BE2C (cell line): Measurements from ENCODE around the gene SERPINA3.

Experiments
- DNase-seq: peaks from one replicate; pipeline ENCODE4 v3.0.0-alpha.2; 2020
- H3K27me3 ChIP-seq: fragments of 250-450 bp; sonication (Bioruptor Pico); 2 replicates; pipeline ENCODE4 v1.5.1; 2020; ENCODE audit warnings: mild to moderate bottlenecking
- H3K36me3 ChIP-seq: fragments of 250-450 bp; sonication (Bioruptor Pico); 2 replicates; pipeline ENCODE4 v1.5.1; 2020; ENCODE audit warnings: mild to moderate bottlenecking
- H3K4me1 ChIP-seq: fragments of 250-450 bp; sonication (Bioruptor Pico); 2 replicates; pipeline ENCODE4 v1.5.1; 2020
- H3K4me3 ChIP-seq: 2 replicates; pipeline ENCODE4 v1.5.1; 2011; ENCODE audit warnings: low read depth, low read length
- H3K9me3 ChIP-seq: fragments of 250-450 bp; sonication (Bioruptor Pico); 2 replicates; pipeline ENCODE4 v1.5.1; 2020
- CTCF ChIP-seq: IDR thresholded peaks from 2 replicates; pipeline ENCODE4 v1.5.1; 2012; ENCODE audit warnings: mild to moderate bottlenecking, low read depth, low read length

SERPINA3 gene

GRCh38 chr14:94619297-94619696 lies 7.1 kb downstream of the SERPINA3 start:
- Histone ChIP-seq H3K4me1 (no peaks in the 10 kb centered on the region), H3K36me3 (no peaks in the 10 kb centered on the region), H3K9me3 (no peaks in the 10 kb centered on the region), H3K4me3 (no peak overlapping the region), H3K27me3 (no peaks in the 10 kb centered on the region)
- no peak for DNase-seq
- TF ChIP-seq CTCF, result no peak

- H3K4me3 ChIP-seq, result no peak overlapping the region
- TF ChIP-seq CTCF, result no peak
- no peaks in the 10 kb centered on the region for H3K36me3 ChIP-seq
- no peak for DNase-seq
- H3K4me1 ChIP-seq, result no peaks in the 10 kb centered on the region
- no peaks in the 10 kb centered on the region for H3K27me3 ChIP-seq
- no peaks in the 10 kb centered on the region for H3K9me3 ChIP-seq
Measured at GRCh38 chr14:94620597-94620996, 8.4 kb downstream of the SERPINA3 start.

- H3K4me3 ChIP-seq, result no peak overlapping the region
- H3K4me1 ChIP-seq, result no peaks in the 10 kb centered on the region
- no peaks in the 10 kb centered on the region for H3K27me3 ChIP-seq
- H3K9me3 ChIP-seq, result no peaks in the 10 kb centered on the region
- no peak for DNase-seq
- no peak for TF ChIP-seq CTCF
- H3K36me3 ChIP-seq, result no peaks in the 10 kb centered on the region
Measured at GRCh38 chr14:94621358-94622134, 9.4 kb downstream of the SERPINA3 start.

- no peaks in the 10 kb centered on the region for H3K27me3 ChIP-seq
- H3K9me3 ChIP-seq, result no peaks in the 10 kb centered on the region
- H3K36me3 ChIP-seq, result no peaks in the 10 kb centered on the region
- DNase-seq, result no peak
- no peak overlapping the region for H3K4me3 ChIP-seq
- TF ChIP-seq CTCF, result no peak
- H3K4me1 ChIP-seq, result no peaks in the 10 kb centered on the region
Measured at GRCh38 chr14:94622653-94623421, 10.6 kb downstream of the SERPINA3 start.

- Histone ChIP-seq H3K36me3 (no peaks in the 10 kb centered on the region), H3K4me3 (no peak overlapping the region), H3K9me3 (no peaks in the 10 kb centered on the region), H3K27me3 (no peaks in the 10 kb centered on the region), H3K4me1 (no peaks in the 10 kb centered on the region)
- TF ChIP-seq CTCF, result no peak
- DNase-seq, result no peak
Measured at GRCh38 chr14:94623422-94623809, 11.2 kb downstream of the SERPINA3 start.
